GM21515 (cell line): ENCODE results near the gene ZSCAN1.

ENCODE experiments used
- ATAC-seq: cut with Tn5 transposase; IDR thresholded peaks from one replicate; pipeline ENCODE4 v1.9.1; 2021; ENCODE audit not compliant: unreplicated experiment

ZSCAN1 gene

DNA sequence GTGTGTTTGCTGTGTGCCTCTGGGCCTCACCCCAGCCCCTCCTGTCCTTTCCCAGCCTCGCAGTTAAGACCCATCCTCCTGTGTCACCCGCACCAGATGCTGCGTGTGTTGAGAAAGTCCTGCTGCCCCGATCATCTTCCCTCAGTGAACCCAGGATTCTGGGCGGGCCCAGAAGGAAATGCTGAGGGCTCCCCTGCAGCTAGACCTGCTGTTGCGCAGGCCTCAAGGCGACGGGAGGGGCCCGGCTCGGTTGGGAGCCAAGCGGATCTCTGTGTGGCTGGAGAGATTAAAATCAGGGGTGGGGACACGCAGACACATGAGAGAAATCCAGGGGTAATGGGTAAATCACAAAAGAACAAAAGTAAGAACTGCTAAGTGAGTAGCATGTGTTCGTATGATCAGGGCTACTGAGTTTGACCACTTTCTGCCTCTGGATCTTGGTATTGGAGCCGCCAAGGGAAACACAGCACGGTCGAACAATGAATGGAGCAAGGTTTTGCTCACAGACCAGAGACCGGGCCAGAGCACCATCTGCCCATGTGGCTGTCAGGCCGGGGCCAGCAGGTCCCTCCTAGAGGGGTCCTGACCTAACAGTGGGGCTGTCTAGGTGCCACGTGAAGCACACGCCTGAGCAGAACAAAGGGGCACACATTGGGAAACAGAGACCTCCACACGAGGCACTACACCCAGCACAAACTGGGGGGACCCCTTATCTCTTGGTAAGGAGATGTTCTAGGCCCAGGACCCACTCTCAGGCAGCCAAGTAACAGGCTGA lies 7.1 kb downstream of the ZSCAN1 start:
- no peak for ATAC-seq

DNA sequence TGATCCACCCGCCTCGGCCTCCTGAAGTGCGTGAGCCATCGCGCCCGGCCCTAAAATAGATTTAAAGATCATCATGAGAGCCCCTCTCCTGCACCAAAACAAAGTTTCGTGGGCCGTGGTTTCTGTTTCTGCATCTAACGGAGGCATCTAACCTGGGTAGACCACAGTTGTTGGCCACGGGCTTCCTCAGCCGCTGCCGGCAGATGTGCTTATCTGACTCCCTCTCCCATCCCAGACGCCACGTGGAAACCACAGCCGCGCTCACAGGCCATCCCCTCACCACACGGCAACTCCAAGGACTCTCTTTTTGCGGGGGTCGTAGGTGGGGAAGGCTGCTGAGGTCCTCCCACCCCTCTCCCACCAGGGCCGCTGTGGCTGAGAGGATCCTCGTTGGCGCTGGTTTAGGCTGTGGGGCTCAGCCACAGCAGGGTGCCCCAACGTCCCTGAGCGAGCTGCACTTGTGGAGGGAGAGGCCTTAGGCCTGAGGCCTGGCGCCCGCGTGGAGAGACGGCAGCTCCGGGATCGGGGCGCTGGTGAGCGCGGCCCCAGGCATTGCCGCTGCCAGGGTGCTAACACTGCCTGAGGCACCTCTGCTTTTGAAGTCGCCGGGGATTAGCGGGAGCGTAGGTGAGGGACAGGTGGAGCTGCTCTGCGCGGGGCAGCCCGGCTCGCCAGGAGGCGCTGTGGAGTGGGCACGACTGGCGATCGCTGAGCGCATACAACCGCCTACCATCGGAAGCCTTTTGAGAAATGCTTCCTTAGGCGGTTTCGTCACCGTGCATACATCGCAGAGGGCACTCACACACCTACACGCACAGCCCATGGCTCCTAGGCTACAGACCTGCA lies 8.9 kb downstream of the ZSCAN1 start:
- no peak for ATAC-seq

DNA sequence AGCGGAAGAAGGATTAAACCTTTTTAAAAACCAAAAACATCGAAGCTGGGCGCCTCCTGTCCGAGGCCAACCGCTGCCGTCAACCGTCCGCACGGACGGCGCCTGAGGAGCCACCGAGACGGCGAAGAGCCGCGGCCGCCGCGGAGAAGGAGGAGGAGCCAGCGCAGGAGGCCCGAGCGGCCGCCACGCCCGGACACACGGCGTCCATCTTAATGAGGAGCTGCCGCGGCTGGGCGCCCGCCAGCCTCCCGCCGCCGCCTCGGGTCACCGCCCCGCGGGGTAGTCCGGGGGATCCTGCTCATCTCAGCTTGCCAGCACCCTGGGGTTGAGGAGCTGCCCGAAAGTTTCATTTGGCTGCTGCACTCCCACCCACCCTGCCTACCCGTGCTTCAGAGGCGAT lies 10.6 kb downstream of the ZSCAN1 start:
- ATAC-seq, result no peak

DNA sequence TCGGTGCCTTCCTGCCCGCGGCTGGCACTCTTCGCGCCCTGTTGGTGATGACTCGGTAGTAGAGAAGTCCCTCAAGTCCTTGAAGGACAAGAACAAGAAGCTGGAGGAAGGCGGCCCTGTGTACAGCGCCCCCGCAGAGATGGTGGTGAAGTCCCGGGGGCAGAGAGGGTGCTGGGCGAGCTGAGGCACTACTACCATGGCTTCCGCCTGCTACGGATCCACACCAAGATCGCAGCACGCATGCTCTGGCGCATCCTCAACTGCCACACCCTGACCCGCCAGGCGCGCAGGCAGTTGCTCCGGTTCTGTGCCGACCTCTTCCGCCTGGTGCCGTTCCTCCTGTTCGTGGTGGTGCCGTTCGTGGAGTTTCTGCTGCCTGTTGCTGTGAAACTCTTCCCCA lies 11.1 kb downstream of the ZSCAN1 start:
- ATAC-seq, result no peak

DNA sequence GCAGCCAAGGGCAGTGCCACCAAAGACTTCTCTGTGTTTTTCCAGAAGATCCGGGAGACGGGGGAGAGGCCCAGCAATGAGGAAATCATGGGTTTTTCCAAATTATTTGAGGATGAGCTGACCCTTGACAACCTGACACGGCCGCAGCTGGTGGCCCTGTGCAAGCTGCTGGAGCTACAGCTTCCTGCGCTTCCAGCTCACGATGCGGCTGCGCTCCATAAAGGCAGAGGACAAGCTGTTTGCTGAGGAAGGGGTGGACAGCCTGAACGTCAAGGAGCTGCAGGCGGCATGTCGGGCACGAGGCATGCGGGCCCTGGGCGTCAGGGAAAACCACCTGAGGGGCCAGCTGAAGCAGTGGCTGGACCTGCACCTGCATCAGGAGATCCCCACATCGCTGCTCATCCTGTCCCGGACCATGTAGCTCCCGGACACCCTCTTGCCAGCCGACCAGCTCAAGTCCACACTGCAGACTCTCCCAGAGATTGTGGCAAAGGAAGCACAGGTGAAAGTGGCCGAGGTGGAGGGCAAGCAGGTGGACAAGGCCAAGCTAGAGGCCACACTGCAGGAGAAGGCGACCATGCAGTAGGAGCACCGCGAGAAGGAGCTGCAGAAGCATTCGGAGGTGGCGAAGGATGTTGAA lies 11.7 kb downstream of the ZSCAN1 start:
- ATAC-seq, result no peak

DNA sequence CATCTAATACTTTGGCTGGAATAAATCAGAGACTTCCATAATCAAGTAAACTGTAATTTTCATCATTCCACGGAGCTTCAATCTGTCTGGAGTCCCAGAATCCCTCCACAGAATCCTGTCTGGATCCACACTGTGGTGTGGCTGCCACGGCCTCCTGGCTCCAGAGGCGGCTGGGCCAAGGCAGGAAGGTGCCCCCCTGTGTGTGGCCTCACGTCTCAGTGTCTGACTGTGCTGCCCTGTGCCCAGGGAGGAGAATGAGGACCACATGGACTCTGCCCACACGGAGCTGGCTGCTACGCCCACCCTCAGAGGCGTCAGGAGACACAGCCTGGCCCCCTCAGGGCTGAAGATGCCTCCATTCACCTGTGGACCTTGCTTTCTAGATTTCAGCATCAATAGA lies 13.0 kb downstream of the ZSCAN1 start:
- ATAC-seq, result no peak

DNA sequence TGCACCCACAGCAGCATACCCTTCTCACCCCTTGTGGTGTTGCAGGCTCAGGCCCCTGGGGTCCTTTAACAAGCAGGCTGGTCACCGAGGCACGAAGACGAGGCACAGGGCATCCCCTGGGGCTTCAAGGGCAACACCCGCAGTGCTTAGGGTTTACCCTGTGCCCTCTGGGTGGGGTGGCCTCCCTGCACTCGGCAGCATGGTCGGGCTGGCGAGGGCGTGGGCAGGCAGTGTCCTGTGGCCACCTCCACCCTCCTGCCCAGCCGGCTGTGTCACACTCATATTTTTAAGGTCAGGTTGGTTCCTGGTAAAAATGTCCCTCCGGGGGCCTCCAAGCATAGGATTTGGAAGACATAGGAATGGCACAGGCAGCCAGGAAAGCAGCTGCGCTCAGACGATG lies 13.8 kb downstream of the ZSCAN1 start:
- no peak for ATAC-seq

DNA sequence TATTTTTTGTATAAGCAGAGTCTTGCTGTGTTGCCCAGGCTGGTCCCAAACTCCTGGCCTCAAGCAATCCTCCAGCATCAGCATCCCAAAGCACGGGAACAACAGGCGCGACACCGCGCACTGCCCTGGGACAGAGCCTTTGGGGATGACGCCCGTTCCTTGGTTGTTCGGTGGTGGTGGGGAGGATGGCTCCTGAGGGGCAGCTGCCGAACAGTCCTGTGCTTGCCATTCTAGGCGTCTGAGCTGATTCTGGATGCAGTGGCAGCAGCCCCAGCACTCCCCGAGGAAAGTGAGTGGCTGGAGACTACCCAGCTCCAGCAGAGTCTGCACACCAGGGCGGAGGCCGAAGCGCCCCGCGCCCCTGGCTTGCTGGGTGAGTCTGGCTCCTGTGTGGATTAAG lies 18.4 kb downstream of the ZSCAN1 start:
- no peak for ATAC-seq

DNA sequence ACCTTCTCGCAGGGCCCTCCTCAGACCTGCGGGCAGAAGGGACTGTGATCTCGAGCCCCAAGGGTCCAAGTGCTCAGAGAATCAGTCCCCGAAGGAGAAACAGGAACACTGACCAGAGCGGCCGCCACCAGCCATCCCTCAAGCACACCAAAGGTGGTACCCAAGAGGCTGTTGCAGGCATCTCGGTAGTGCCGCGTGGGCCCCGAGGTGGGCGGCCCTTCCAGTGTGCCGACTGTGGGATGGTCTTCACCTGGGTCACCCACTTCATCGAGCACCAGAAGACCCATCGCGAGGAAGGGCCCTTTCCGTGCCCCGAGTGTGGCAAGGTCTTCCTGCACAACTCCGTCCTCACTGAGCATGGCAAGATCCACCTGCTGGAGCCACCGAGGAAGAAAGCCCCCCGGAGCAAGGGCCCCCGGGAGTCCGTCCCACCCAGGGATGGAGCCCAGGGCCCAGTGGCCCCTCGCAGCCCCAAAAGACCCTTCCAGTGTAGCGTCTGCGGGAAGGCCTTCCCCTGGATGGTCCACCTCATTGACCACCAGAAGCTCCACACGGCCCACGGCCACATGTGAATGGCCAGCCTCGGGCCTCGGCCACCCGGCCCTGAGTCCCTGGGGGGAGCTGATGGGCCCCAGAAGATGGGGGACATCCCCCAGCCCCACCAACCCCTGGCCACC lies 19.8 kb downstream of the ZSCAN1 start:
- no peak for ATAC-seq

DNA sequence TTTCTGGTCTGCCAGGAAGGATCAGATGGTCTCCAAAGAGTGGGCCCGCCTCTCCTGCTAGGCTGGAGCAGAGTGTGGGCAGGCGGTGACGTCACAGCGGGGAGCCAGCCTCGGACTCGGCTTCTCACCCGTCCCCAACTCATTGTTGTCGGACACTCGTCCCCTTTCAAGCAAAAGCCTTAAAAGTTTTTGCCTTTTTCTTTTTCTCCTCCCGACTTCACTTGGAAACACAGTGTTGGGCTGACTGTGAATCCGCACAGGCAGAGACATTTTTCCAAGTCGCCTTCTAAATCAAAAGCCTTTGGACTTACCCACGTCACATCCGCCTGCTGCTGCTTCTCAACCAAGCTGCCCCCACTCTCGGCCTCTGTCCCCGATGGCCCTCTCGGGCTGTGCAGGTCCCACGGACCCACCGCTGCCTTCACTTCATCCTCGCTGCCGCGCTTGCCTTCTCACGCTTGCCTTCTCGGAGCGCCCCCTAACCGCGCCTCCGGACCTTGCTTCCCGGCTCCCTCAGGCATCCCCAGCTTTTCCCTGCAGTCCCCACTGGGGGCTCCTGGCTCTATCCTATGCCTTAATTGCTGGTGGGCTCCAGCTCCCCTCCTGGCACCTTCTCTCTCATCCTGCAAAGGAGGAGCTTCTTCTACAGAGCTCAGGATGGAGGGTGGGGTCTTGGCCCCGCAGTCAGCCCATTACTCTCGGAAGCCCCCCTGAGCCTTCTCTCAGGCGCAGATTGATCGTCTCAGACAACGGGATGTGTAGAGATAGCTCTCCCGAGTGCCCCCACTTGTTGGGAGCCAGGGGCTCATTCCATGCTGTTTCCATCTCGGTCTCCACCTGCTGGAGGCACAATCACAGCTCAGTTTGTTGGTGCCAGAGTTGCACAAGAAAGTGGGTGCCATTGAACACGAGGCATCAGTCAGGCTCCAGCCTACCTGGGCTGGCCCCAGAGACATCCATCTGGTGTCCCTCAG lies 21.4 kb downstream of the ZSCAN1 start:
- no peak for ATAC-seq

DNA sequence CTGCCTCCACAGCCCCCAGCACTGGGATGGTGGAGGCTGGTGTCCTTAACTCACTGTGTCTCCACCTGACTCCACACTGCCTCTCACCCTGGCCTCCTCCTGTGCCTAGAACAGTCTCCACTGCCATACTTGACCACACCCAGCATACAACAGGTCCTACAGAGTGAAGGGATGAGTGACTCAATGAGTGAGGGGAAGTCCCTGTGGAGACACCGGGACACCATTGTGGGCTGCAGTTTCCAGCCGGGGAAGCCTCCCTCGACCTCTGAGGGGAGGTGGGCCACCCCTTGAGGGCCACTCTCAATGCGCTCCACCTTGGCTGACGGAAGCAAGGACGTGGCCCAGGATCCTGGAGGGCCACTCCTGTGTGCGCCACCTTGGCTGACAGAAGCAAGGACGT lies 22.4 kb downstream of the ZSCAN1 start:
- no peak for ATAC-seq

DNA sequence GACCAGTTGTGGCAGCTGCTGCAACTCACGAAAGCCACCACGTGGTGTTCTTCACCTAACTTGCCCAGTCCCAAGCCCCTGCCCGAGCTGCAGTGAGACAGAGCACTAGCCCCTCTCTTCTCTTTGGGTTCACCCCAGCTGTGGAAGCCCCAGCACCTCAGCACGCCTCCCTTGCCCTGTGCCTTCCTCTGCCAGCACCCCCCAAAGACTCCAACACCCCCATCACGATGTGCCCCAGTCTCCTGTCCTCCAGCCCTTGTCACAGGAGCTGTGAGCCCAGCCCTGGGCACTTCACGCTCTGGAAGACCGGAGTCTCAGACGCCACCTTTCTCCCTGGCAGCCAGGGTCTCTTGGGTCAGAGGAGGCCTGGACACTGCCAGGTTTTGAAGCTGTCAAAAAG lies 23.0 kb downstream of the ZSCAN1 start:
- no peak for ATAC-seq

DNA sequence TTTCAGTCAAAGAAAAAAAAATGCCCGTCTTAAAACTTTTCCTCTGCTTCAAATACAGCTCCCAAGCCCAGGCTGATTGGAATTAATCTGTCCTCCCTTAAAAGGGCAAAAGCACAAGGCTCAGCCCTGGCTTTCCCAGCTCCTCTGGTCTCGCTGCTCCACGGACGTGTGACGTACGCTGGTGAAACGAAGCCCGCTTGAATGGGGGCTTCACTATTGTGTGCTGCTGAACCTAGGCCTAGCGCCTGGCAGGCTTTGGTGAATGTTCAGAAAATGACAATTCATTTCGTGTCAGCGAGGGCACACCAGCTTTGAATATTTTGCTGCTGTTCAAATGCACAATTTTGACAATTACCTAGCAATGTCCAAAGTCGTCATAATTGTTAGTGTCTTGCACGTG lies 24.6 kb downstream of the ZSCAN1 start:
- no peak for ATAC-seq

DNA sequence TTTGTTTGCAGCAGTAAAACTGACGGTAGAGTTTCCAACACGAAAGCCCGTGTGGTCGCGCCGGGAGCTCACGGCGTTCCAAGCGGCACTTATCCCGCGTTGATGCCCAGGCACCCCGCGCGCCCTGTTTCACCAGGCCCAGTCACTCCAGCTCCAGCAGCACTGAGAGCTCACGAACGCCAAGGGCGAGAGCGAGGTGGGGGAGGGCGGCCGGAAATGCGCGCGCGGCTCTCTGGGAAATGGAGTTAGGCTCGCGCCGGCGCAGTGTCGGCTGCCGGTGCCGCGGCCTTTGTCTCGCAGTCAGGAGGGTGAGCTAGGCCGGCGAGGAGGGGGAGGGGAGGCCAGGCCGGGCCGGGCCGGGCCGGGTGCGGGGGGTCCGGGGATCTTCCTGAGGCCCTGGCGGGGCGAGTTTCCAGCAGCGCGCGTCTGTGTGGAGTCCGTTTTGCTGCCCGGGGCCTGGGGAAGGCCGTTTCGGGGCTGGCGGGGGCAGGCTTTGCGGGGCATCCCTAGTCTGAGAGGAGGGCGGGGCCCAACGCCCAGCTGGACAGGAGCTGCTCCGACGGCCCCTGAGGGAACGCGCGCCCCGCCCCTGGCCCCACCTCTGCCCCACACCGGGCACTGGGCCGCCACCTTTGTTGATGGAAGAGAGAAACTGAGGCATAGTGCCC lies 25.3 kb downstream of the ZSCAN1 start, which contains the start of gene ZNF135:
Gene ZNF135, plus strand, starts transcription at position 280 of the 668 bp plus-strand sequence. CDS start 721 bp downstream, outside the sequence.
- no peak for ATAC-seq

DNA sequence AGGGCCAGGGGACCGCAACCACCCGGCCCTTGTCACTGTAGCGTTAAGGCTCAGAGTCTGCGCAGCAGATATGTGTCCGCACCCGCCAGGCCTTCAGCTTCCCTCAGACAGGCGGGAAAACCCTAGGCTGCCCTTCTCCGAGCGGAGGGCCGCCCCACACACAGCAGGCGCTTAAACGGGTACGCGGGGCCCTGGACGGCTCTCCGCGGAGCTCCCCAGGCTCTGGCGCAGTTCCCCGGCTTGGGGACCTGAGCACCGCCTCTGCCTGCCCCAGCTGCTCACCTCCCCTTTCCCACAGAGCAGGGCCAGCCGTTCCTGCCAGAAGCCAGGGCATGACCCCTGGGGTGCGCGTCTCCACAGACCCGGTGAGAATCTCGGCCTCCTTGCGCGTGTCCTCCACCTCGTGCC lies 25.9 kb downstream of the ZSCAN1 start:
- no peak for ATAC-seq

DNA sequence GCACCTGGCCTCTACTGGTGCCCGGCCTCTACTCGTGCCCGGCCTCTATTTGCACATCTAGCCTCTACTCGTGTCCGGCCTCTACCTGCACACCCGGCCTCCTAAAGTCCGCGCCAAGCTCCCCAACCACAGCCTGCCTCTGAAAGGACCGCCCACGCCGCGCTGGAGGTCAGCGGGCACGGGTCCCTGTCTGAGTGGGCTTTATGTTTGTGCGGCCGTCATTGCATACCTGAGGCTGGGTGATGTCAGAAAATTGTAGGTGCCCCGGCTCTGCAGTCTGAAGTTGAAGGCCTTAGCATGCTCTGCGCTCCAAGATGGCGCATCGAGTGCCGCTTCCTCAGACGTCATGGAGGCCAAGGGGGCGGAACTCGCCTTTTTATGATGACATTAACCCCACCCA lies 26.4 kb downstream of the ZSCAN1 start:
- ATAC-seq, result no peak

DNA sequence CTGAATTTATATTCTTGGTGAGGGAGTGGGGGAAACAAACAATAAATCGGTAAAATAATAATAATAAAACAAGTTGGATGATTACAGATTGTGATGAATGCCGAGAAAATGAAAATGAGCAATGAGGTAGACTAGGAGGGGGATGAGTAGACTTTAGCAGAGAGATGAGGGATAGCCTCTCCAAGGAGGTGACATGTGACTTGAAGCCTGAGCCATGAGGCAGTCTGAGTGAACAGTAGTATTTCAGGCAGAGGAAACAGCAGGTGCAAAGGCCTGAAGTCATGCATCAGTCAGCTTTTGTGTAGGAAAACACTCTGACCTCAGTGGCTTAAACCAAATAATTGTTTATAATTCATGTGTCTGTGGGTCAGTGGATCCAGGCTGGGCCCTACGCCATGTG lies 29.9 kb downstream of the ZSCAN1 start:
- no peak for ATAC-seq

DNA sequence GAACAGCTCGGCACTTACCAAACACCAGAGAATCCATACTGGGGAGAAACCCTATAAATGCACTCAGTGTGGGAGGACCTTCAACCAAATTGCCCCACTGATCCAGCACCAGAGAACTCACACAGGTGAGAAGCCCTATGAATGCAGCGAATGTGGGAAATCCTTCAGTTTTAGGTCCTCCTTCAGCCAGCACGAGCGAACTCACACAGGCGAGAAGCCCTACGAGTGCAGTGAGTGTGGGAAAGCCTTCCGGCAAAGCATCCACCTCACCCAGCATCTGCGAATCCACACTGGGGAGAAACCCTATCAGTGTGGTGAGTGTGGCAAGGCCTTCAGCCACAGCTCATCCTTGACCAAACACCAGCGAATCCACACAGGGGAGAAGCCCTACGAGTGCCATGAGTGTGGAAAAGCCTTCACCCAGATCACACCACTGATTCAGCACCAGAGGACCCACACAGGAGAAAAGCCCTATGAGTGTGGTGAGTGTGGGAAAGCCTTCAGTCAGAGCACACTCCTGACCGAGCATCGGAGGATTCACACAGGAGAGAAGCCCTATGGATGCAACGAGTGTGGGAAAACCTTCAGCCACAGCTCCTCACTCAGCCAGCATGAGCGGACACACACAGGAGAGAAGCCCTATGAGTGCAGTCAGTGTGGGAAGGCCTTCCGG lies 33.6 kb downstream of the ZSCAN1 start:
- no peak for ATAC-seq

DNA sequence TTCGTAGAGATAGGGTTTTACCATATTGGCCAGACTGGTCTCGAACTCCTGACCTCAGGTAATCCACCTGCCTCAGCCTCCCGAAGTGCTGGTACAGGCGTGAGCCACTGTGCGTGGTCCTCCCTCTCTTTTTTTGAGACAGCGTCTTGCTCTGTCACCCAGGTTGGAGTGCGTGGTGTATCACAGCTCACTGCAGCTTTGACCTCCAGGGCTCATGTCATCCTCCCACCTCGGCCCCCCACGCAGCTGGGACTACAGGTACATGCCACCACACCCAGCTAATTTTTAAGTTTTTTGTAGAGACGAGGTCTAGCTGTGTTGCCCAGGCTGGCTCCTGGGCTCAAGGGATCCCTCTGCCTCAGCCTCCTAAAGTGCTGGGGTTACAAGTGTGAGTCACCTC lies 46.0 kb downstream of the ZSCAN1 start:
- no peak for ATAC-seq
